HFFc6 (cell line): ENCODE measurements around the gene TMX3. TPM values are rescaled to one million over a fixed set of nuclear protein-coding genes. Genes with fewer than 3 reads are reported as not detected.

ENCODE experiments used
- DNase-seq: peaks from one replicate; pipeline ENCODE4 v3.0.0-alpha.2; 2018
- H3K27ac Mint-ChIP-seq: 2 replicates; pipeline ENCODE4 v1.8.0; 2020; ENCODE audit warnings: mild to moderate bottlenecking, mixed read lengths
- H3K27me3 Mint-ChIP-seq: 2 replicates; pipeline ENCODE4 v1.8.0; 2021; ENCODE audit warnings: mild to moderate bottlenecking, moderate library complexity, mixed read lengths; ENCODE audit not compliant: insufficient read depth
- H3K36me3 Mint-ChIP-seq: 2 replicates; pipeline ENCODE4 v1.8.0; 2021; ENCODE audit warnings: low read depth, mixed read lengths
- H3K4me1 Mint-ChIP-seq: 2 replicates; pipeline ENCODE4 v1.8.0; 2020; ENCODE audit warnings: low read depth, mixed read lengths
- H3K4me3 Mint-ChIP-seq: 2 replicates; pipeline ENCODE4 v1.8.0; 2020; ENCODE audit warnings: mild to moderate bottlenecking, moderate library complexity, mixed read lengths
- H3K9me3 Mint-ChIP-seq: 2 replicates; pipeline ENCODE4 v1.8.0; 2020; ENCODE audit warnings: mild to moderate bottlenecking, mixed read lengths
- CTCF ChIP-seq: fragments of 200-600 bp; sonication (generic); IDR thresholded peaks from 2 replicates; pipeline ENCODE4 v1.5.0; 2021; ENCODE audit warnings: antibody characterized with exemption, mild to moderate bottlenecking
- total RNA-seq, 6 experiments: library from RNA; stranded (reverse); fragmentation: NEBNext Ultra II Directional; extraction: Animal tissue kit (Norgen Biotek cat#: 25700); gene quantifications; 2 replicates in 1 of 6; 3 replicates in 5 of 6; pipeline ENCODE4 v1.2.3, GENCODE V29; 2021

TMX3 gene
- total RNA-seq, 6 experiments from 2014 or later, result 61.1 to 77.1 (median 71.4) TPM

DNA sequence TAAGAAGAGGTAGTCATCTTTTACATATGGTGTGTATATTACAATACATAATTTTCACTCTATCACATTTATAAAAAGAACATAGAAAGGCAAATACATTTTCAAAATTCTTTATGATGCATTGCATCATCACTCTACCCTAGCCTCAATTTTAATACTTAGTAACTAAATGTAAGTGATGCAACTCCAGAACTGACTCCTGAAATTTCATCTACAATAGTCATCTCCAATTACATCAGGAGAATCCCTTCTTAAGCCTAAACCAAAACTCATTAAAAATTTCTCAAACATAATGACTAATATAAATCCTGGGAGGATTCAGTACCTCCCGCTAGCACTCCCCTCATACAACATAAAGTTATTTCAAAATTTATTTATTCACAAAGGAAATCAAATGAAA, 15.9 kb downstream of the TMX3 start:
- Mint-ChIP-seq H3K4me3 (no peak overlapping the region), H3K27me3 (no peaks in the 10 kb centered on the region; the same call in none of the 2 replicates), H3K9me3 (no peaks in the 10 kb centered on the region), H3K27ac (no peak overlapping the region; the same call in 1 of the 2 replicates), H3K36me3 (peaks cover 40% of the 10 kb centered on the region), H3K4me1 (peaks cover 7% of the 10 kb centered on the region)
- TF ChIP-seq CTCF, result no peak
- no peak for DNase-seq

- Mint-ChIP-seq H3K9me3 (no peaks in the 10 kb centered on the region), H3K4me3 (no peak overlapping the region), H3K4me1 (peaks cover 7% of the 10 kb centered on the region), H3K27ac (no peak overlapping the region), H3K27me3 (no peaks in the 10 kb centered on the region; the same call in none of the 2 replicates), H3K36me3 (peaks cover 35% of the 10 kb centered on the region)
- no peak for TF ChIP-seq CTCF
- no peak for DNase-seq
These were observed 18.0 kb downstream of the TMX3 start for GRCh38 chr18:68696937-68697336.

GRCh38 chr18:68694316-68694715, 20.6 kb downstream of the TMX3 start:
- no peak overlapping the region for H3K27ac Mint-ChIP-seq
- no peak overlapping the region for H3K4me3 Mint-ChIP-seq
- H3K27me3 Mint-ChIP-seq, result no peaks in the 10 kb centered on the region; the same call in none of the 2 replicates
- no peak for TF ChIP-seq CTCF
- no peaks in the 10 kb centered on the region for H3K9me3 Mint-ChIP-seq
- H3K36me3 Mint-ChIP-seq, result peaks cover 29% of the 10 kb centered on the region
- no peak for DNase-seq
- H3K4me1 Mint-ChIP-seq, result peaks cover 5% of the 10 kb centered on the region

DNA sequence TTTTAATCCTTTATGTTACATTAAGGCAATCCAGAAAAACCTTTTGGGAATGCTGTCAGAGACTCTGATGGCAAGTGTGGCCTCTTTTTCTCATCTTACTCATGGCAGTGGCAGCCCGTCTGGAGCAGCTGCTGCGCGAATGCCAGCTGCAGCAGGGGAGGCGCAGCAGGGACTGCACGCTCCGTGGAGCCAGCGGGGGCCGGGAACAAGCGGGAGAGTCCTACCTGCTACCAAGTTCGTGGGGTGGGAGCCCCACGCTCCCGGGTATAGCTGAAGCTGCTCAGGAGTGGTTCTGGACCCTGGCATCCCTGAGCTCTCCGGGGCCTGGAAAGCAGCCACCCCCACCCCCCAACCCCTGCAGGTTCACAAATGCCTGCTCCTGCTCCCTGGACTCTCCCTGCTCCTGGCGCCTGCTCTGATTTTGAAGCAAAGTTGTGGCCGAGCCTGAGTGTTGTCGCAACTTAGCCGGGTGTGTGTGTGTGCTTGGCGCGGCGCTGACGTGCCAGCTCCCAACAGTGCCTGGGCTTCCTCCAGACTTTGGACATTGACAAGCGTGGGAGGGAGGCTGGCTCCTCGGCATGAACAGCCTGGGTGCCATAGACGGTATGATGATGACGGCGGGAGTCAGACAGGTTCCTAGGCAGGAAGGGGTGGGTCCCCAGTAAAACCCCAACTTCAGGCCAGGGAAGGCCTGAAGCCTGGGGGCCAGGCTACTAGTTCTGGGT, 21.7 kb downstream of the TMX3 start:
- H3K36me3 Mint-ChIP-seq, result peaks cover 25% of the 10 kb centered on the region
- H3K9me3 Mint-ChIP-seq, result no peaks in the 10 kb centered on the region
- no peak for TF ChIP-seq CTCF

GRCh38 chr18:68679528-68679927, 35.4 kb downstream of the TMX3 start:
- no peak overlapping the region for H3K4me3 Mint-ChIP-seq
- H3K27ac Mint-ChIP-seq, result no peak overlapping the region
- no peaks in the 10 kb centered on the region for H3K9me3 Mint-ChIP-seq
- H3K27me3 Mint-ChIP-seq, result no peaks in the 10 kb centered on the region
- peak; percentile 38 for DNase-seq
- H3K4me1 Mint-ChIP-seq, result peaks cover 13% of the 10 kb centered on the region
- H3K36me3 Mint-ChIP-seq, result peaks cover 21% of the 10 kb centered on the region
- no peak for TF ChIP-seq CTCF

More for the DNA sequence above, 21.7 kb downstream of the TMX3 start:
- DNase-seq, result no peak
- no peak overlapping the region for H3K27ac Mint-ChIP-seq
- no peaks in the 10 kb centered on the region; the same call in none of the 2 replicates for H3K27me3 Mint-ChIP-seq
- no peaks in the 10 kb centered on the region for H3K4me1 Mint-ChIP-seq
- no peak overlapping the region for H3K4me3 Mint-ChIP-seq
